ENCODE data around the gene FAIM. TPM values are rescaled to one million over a fixed set of nuclear protein-coding genes. Genes with fewer than 3 reads are reported as not detected.
"Not testable (repeated sequence)": the region's sequence is repeated elsewhere in the genome, so short reads cannot be mapped to it uniquely, and the experiment has no call there.

Gene FAIM
- polyA plus RNA-seq, 1 donor, result 14.4 TPM

- Histone ChIP-seq H3K27ac (ENCODE audit: low read length) (no peak overlapping the region), H3K4me1 (ENCODE audit: control insufficient read depth, insufficient read depth, low read length) (no peaks in the 10 kb centered on the region), H3K9me3 (ENCODE audit: control insufficient read depth, low read depth, low read length) (peaks cover 5% of the 10 kb centered on the region), H3K36me3 (ENCODE audit: control insufficient read depth, insufficient read depth, low read length) (peaks cover 2% of the 10 kb centered on the region), H3K27me3 (ENCODE audit: control insufficient read depth, insufficient read depth, low read length) (no peaks in the 10 kb centered on the region), H3K4me3 (ENCODE audit: low read length) (no peak overlapping the region)
- WGBS (ENCODE audit: insufficient coverage, low lambda C conversion rate), result 80% methylated on average over 1 of the region's 4 CpGs
- DNase-seq, result no peak
Measured at GRCh38 chr3:138578141-138578540, 30.4 kb upstream of the FAIM start.

GRCh38 chr3:138578961-138579574 lies 29.5 kb upstream of the FAIM start:
- Histone ChIP-seq H3K27me3 (ENCODE audit: control insufficient read depth, insufficient read depth, low read length) (no peaks in the 10 kb centered on the region), H3K27ac (ENCODE audit: low read length) (no peak overlapping the region), H3K36me3 (ENCODE audit: control insufficient read depth, insufficient read depth, low read length) (peaks cover 2% of the 10 kb centered on the region), H3K9me3 (ENCODE audit: control insufficient read depth, low read depth, low read length) (no peaks in the 10 kb centered on the region), H3K4me3 (ENCODE audit: low read length) (no peak overlapping the region), H3K4me1 (ENCODE audit: control insufficient read depth, insufficient read depth, low read length) (no peaks in the 10 kb centered on the region)
- DNase-seq, result peak in 1 of 2 donors; percentile 14
- no CpG with 5 or more reads among the region's 6 CpGs for WGBS (ENCODE audit: insufficient coverage, low lambda C conversion rate)

- H3K27me3 ChIP-seq (ENCODE audit: control insufficient read depth, insufficient read depth, low read length), result no peaks in the 10 kb centered on the region
- whole genome bisulfite sequencing (ENCODE audit: insufficient coverage, low lambda C conversion rate), result no CpG with 5 or more reads among the region's 1 CpG
- H3K27ac ChIP-seq (ENCODE audit: low read length), result no peak overlapping the region
Measured at GRCh38 chr3:138587374-138587773, 21.2 kb upstream of the FAIM start.

GRCh38 chr3:138588445-138588844 lies 20.1 kb upstream of the FAIM start:
- H3K4me1 ChIP-seq (ENCODE audit: control insufficient read depth, insufficient read depth, low read length), result peaks cover 4% of the 10 kb centered on the region
- H3K27ac ChIP-seq (ENCODE audit: low read length), result no peak overlapping the region
- H3K36me3 ChIP-seq (ENCODE audit: control insufficient read depth, insufficient read depth, low read length), result no peaks in the 10 kb centered on the region
- DNase-seq, result no peak
- H3K9me3 ChIP-seq (ENCODE audit: control insufficient read depth, low read depth, low read length), result no peaks in the 10 kb centered on the region
- H3K4me3 ChIP-seq (ENCODE audit: low read length), result no peak overlapping the region
- WGBS (ENCODE audit: insufficient coverage, low lambda C conversion rate), result 86% methylated on average over 1 of the region's 5 CpGs
- no peaks in the 10 kb centered on the region for H3K27me3 ChIP-seq (ENCODE audit: control insufficient read depth, insufficient read depth, low read length)

More at GRCh38 chr3:138587374-138587773, 21.2 kb upstream of the FAIM start:
- Histone ChIP-seq H3K9me3 (ENCODE audit: control insufficient read depth, low read depth, low read length) (no peaks in the 10 kb centered on the region), H3K4me3 (ENCODE audit: low read length) (no peak overlapping the region), H3K4me1 (ENCODE audit: control insufficient read depth, insufficient read depth, low read length) (no peaks in the 10 kb centered on the region), H3K36me3 (ENCODE audit: control insufficient read depth, insufficient read depth, low read length) (no peaks in the 10 kb centered on the region)
- no peak for DNase-seq

GRCh38 chr3:138591392-138591791 lies 17.2 kb upstream of the FAIM start:
- Histone ChIP-seq H3K4me3 (ENCODE audit: low read length) (no peak overlapping the region), H3K9me3 (ENCODE audit: control insufficient read depth, low read depth, low read length) (no peaks in the 10 kb centered on the region), H3K36me3 (ENCODE audit: control insufficient read depth, insufficient read depth, low read length) (no peaks in the 10 kb centered on the region), H3K27me3 (ENCODE audit: control insufficient read depth, insufficient read depth, low read length) (no peaks in the 10 kb centered on the region), H3K27ac (ENCODE audit: low read length) (no peak overlapping the region), H3K4me1 (ENCODE audit: control insufficient read depth, insufficient read depth, low read length) (peaks cover 4% of the 10 kb centered on the region)
- 0% methylated on average over 1 of the region's 1 CpG for WGBS (ENCODE audit: insufficient coverage, low lambda C conversion rate)
- DNase-seq, result peak in 1 of 2 donors; percentile 65

GRCh38 chr3:138593488-138594149 lies 15.0 kb upstream of the FAIM start:
- Histone ChIP-seq H3K36me3 (ENCODE audit: control insufficient read depth, insufficient read depth, low read length) (no peaks in the 10 kb centered on the region), H3K27me3 (ENCODE audit: control insufficient read depth, insufficient read depth, low read length) (no peaks in the 10 kb centered on the region), H3K4me3 (ENCODE audit: low read length) (peak overlapping the region; percentile 81), H3K27ac (ENCODE audit: low read length) (peak overlapping the region; percentile 72), H3K9me3 (ENCODE audit: control insufficient read depth, low read depth, low read length) (no peaks in the 10 kb centered on the region), H3K4me1 (ENCODE audit: control insufficient read depth, insufficient read depth, low read length) (peaks cover 4% of the 10 kb centered on the region)
- DNase-seq, result no peak
- WGBS (ENCODE audit: insufficient coverage, low lambda C conversion rate), result no CpG with 5 or more reads among the region's 22 CpGs

- Histone ChIP-seq H3K36me3 (ENCODE audit: control insufficient read depth, insufficient read depth, low read length) (no peaks in the 10 kb centered on the region), H3K4me3 (ENCODE audit: low read length) (peak within 1 kb of the TSS; percentile 81), H3K9me3 (ENCODE audit: control insufficient read depth, low read depth, low read length) (no peaks in the 10 kb centered on the region), H3K4me1 (ENCODE audit: control insufficient read depth, insufficient read depth, low read length) (peaks cover 4% of the 10 kb centered on the region), H3K27me3 (ENCODE audit: control insufficient read depth, insufficient read depth, low read length) (no peaks in the 10 kb centered on the region), H3K27ac (ENCODE audit: low read length) (peak within 1 kb of the TSS; percentile 72)
- no CpG with 5 or more reads among the region's 52 CpGs for WGBS (ENCODE audit: insufficient coverage, low lambda C conversion rate)
- DNase-seq, result peak; percentile 95
Measured at GRCh38 chr3:138594150-138594934, 14.2 kb upstream of the FAIM start, which contains the start of gene CEP70. Gene CEP70, minus strand, starts transcription at chr3:138594260. Its CDS starts 21,333 bp downstream, at chr3:138572927.

GRCh38 chr3:138594935-138595610 lies 13.5 kb upstream of the FAIM start:
- no peaks in the 10 kb centered on the region for H3K9me3 ChIP-seq (ENCODE audit: control insufficient read depth, low read depth, low read length)
- no peak for DNase-seq
- H3K4me1 ChIP-seq (ENCODE audit: control insufficient read depth, insufficient read depth, low read length), result peaks cover 4% of the 10 kb centered on the region
- no CpG with 5 or more reads among the region's 6 CpGs for WGBS (ENCODE audit: insufficient coverage, low lambda C conversion rate)
- H3K4me3 ChIP-seq (ENCODE audit: low read length), result no peak overlapping the region
- no peak overlapping the region for H3K27ac ChIP-seq (ENCODE audit: low read length)
- no peaks in the 10 kb centered on the region for H3K27me3 ChIP-seq (ENCODE audit: control insufficient read depth, insufficient read depth, low read length)
- no peaks in the 10 kb centered on the region for H3K36me3 ChIP-seq (ENCODE audit: control insufficient read depth, insufficient read depth, low read length)

- DNase-seq; H3K9me3 ChIP-seq (ENCODE audit: control insufficient read depth, low read depth, low read length); H3K36me3 ChIP-seq (ENCODE audit: control insufficient read depth, insufficient read depth, low read length); H3K4me3 ChIP-seq (ENCODE audit: low read length); H3K27ac ChIP-seq (ENCODE audit: low read length); H3K4me1 ChIP-seq (ENCODE audit: control insufficient read depth, insufficient read depth, low read length); H3K27me3 ChIP-seq (ENCODE audit: control insufficient read depth, insufficient read depth, low read length): not testable (repeated sequence)
- no CpG with 5 or more reads among the region's 6 CpGs for WGBS (ENCODE audit: insufficient coverage, low lambda C conversion rate)
Measured at GRCh38 chr3:138597186-138597976, 11.2 kb upstream of the FAIM start.
